Stimulated activated CD4-positive, alpha-beta T cell treated with anti-CD3 and anti-CD28 coated beads, Interleukin-4, amount 100 ng/mL, for 24 hours (primary cell): Measurements from ENCODE around the gene CRYGN.

Experiments
- DNase-seq: peaks from one replicate; pipeline ENCODE4 v3.0.0-alpha.2; 2020

CRYGN gene

GRCh38 chr7:151405056-151405455, 34.9 kb downstream of the CRYGN start:
- no peak for DNase-seq

- no peak for DNase-seq
These were observed 35.5 kb downstream of the CRYGN start for GRCh38 chr7:151404216-151405011.

DNA sequence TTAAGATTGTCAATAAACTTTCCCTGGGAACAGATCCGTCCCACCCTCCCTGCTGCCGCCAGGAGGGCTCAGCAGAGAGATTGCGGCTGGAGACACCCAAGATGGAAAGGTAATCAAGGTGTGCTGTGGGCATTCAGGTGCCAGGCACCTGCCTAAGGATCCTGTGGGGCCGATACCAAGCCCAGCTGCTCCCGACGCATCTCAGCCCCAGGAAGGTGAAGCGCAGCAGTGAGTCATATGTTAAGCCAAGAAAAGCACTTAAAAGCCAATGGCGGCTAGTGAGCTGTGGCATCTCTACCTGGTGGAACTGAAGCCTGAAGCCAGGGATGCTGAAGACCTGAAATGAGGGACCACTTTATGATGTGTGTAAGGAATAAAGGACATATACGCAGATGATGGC, 36.2 kb downstream of the CRYGN start:
- no peak for DNase-seq

GRCh38 chr7:151402029-151402835, 37.7 kb downstream of the CRYGN start:
- no peak for DNase-seq

GRCh38 chr7:151400626-151401315, 39.2 kb downstream of the CRYGN start:
- no peak for DNase-seq

- DNase-seq = no peak
These were observed 40.0 kb downstream of the CRYGN start for GRCh38 chr7:151399906-151400305.

GRCh38 chr7:151399305-151399601, 40.7 kb downstream of the CRYGN start:
- no peak for DNase-seq

- DNase-seq = no peak
These were observed 41.3 kb downstream of the CRYGN start for GRCh38 chr7:151398446-151399304.

GRCh38 chr7:151397026-151397425, 42.9 kb downstream of the CRYGN start:
- DNase-seq = no peak

DNA sequence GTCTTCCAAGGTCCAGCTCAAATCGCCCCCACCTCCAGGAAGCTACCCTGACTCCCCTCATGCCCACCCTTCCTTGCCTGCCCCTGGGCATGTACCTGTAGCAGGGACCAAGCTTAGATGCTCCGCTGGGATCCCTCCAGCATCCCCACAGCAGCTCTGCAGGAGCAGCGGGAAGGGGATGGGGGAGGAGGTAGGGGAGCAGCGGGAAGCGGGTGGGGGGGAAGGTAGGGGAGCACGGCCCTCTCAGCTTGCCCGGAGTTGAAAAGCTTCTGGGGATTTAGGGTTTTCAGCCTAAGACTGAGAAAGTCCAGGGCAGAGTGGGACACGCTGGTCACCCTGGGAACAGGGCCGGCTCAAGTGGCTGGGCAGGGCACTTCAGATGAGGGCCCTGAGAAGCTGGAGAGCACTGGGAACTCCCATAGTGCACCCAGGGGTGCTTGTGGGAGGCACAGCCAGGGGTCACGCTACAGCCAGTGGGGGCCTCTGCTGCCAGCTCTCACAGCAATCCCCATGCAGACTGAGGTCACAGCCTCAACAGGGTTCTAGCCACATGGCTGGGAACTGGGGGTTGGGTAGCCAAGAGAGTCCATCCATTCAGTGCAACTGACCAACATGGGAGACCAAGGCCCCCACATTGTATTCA, 43.5 kb downstream of the CRYGN start:
- DNase-seq = no peak

DNA sequence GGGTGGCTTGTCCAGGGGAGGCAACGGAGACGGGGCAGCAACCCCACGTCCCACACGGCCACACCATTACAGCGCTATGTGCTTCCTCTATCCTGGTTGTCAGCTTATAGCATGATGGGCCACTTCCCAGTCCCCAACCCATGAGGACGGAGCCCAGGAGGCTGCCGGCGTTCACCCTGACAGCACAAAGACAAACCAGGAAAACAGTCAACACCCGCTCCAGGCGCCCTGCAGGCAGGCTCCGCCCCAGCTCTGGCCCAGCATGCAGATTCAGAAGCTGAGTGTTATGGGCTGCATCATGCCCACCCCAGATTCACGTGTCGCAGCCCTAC, 44.9 kb downstream of the CRYGN start:
- DNase-seq = no peak

- DNase-seq = no peak
These were observed 45.6 kb downstream of the CRYGN start for GRCh38 chr7:151394076-151395035.

- DNase-seq = no peak
These were observed 46.6 kb downstream of the CRYGN start for GRCh38 chr7:151393031-151393977.

- DNase-seq = no peak
These were observed 47.5 kb downstream of the CRYGN start for GRCh38 chr7:151392426-151392825.

GRCh38 chr7:151392002-151392401, 47.9 kb downstream of the CRYGN start:
- DNase-seq = no peak

GRCh38 chr7:151391358-151391730, 48.6 kb downstream of the CRYGN start:
- no peak for DNase-seq

DNA sequence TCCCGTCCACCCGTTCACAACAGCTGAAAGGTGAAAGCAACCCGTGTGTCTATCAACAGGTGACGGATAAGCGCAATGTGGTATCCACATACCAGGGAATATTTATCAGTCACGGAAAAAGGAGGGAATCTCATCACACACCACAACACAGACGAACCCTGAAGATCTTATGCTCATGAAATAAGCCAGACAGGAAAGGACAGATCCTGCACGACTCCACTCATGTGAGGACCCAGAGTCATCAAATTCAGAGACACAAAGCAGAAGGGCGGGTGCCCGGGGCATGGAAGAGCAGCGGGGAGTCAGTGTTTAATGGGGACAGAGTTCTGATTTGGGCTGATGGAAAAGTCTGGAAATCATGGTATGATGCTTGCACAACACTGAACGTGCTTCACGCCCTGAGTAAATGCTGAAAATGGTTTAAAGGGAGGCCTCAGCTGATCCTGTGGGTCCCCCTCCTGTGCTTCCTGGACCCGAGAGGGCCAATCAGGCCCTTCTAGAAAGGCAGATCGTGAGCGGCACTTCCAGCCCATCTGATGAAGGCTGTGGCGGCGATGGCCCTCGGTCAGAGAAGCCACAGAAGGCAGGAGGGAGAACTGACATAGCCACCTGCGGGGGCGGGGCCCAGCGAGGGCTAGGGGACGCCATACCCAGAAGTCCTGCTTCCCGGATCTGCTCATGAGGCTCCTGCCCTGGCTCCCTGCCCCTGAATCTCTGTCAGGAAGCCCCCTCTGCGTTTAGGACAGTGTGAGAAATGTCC, 49.2 kb downstream of the CRYGN start:
- DNase-seq = no peak

DNA sequence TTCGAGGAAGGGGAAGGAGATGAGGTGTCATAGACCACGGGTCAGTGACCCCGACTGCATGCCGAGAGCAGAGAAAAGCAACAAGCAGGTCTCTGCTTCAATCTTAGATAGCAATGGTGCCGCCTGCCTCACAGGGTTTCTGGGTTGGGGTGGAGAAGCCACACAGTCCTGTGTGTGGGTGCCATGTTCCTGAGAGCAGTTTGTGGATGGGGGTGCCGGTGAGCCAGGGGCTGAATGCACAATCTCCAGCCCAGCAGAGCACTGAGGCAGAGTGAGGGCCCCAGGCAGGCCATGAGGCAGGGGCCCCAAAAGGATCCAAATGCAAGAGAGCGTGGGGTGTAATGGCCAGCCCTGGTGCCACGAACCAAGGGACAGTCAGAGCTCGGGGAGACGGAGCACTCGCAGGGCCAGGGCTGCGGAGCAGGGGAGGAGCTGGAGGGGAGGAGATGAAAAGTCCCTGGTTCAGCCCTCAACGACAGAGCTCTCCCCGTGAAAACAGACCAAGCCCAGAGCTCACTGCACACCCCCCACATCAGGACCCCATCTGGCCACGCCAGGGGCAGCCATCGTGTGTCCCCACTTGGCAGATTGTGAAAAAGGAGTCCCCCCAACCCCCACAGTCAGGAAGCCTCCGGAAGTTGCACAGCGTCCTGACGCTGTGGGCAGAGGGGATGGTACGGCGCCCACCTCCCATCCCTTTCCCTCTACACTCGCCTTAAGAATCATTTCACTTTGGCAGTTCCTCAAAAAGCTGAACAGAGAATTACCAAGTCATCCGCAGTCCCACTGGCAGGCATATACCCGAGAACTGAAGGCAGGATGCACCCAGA, 50.0 kb downstream of the CRYGN start:
- no peak for DNase-seq
